COR-L47 (cell line): Measurements from ENCODE around the gene MVP.
A peak's percentile ranks its signal among the peaks of the same experiment; 100 is the strongest.
"Not testable (repeated sequence)": the region's sequence is repeated elsewhere in the genome, so short reads cannot be mapped to it uniquely, and the experiment has no call there.

Source experiments
- DNase-seq: peaks from one replicate; lab custom pipeline; 2025; lab: John Stamatoyannopoulos, UW

MVP gene

GRCh38 chr16:29843931-29844330 lies 23.7 kb downstream of the MVP start:
- DNase-seq = no peak

- DNase-seq = no peak
Measured at GRCh38 chr16:29844575-29845331, 24.5 kb downstream of the MVP start.

- no peak for DNase-seq
Measured at GRCh38 chr16:29845656-29846055, 25.4 kb downstream of the MVP start.

GRCh38 chr16:29848420-29849297 lies 28.4 kb downstream of the MVP start:
- DNase-seq = peak; percentile 63

- DNase-seq = no peak
Measured at GRCh38 chr16:29849505-29849904, 29.2 kb downstream of the MVP start.

GRCh38 chr16:29850998-29851397 lies 30.7 kb downstream of the MVP start:
- DNase-seq = no peak

- no peak for DNase-seq
Measured at GRCh38 chr16:29852654-29853053, 32.4 kb downstream of the MVP start.

- no peak for DNase-seq
Measured at GRCh38 chr16:29854520-29855100, 34.3 kb downstream of the MVP start.

- no peak for DNase-seq
Measured at GRCh38 chr16:29857133-29857760, 37.0 kb downstream of the MVP start.

- DNase-seq = no peak
Measured at GRCh38 chr16:29858149-29858849, 38.0 kb downstream of the MVP start.

GRCh38 chr16:29858974-29859373 lies 38.7 kb downstream of the MVP start:
- no peak for DNase-seq

GRCh38 chr16:29860218-29860617 lies 40.0 kb downstream of the MVP start:
- DNase-seq = no peak

GRCh38 chr16:29862383-29862883 lies 42.2 kb downstream of the MVP start:
- DNase-seq = no peak

GRCh38 chr16:29862884-29863668 lies 42.8 kb downstream of the MVP start, which contains the start of gene CDIPT:
TSS of gene CDIPT (minus strand) at chr16:29863226. CDS start at chr16:29862857, 369 bp downstream.
- peak; percentile 97 for DNase-seq

GRCh38 chr16:29863669-29863984 lies 43.4 kb downstream of the MVP start:
- DNase-seq = no peak

- DNase-seq = no peak
Measured at GRCh38 chr16:29864205-29864604, 43.9 kb downstream of the MVP start.

- no peak for DNase-seq
Measured at GRCh38 chr16:29868396-29869009, 48.2 kb downstream of the MVP start.

GRCh38 chr16:29869067-29869466 lies 48.8 kb downstream of the MVP start:
- DNase-seq = not testable (repeated sequence)

GRCh38 chr16:29871822-29872546 lies 51.7 kb downstream of the MVP start:
- DNase-seq = no peak

- no peak for DNase-seq
Measured at GRCh38 chr16:29873319-29873718, 53.1 kb downstream of the MVP start.
